Measurements from ENCODE around the gene TYROBP.
"Not testable (repeated sequence)": the region's sequence is repeated elsewhere in the genome, so short reads cannot be mapped to it uniquely, and the experiment has no call there.

TYROBP gene

DNA sequence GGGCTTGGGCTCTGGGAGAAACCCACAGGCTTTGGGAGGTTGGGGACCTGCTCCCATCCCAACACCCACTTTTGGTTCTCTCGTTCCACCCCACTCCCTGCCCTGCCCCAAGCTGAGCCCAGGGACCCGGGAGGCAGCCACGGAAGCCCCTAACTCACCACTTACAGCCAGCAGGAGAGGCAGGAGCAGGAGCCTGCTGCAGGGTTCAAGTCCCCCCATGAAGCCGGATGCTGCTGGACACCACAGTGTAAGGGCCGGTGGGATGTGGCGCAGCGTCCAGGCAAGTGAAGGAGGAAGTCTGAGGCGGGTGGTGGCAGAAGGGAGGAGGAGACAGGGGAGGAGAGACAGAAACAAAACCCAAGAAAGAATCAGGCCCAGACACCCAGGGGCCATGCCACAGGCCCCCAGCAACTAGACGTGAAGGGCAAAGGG is at the start of gene TYROBP:
TYROBP (minus strand) TSS at position 286 of the 432 bp plus-strand sequence; CDS start at position 219, 67 bp downstream.
- H3K9ac ChIP-seq (ENCODE audit: insufficient read length, low read depth), result no peak within 1 kb of the TSS
- H3K4me1 ChIP-seq (ENCODE audit: insufficient read depth, insufficient read length), result peaks cover 5% of the 10 kb centered on the region
- DNase-seq (ENCODE audit: low read depth, low spot score), result no peak
- H3K36me3 ChIP-seq (ENCODE audit: insufficient read depth, insufficient read length, low read length), result no peaks in the 10 kb centered on the region
- H3K27me3 ChIP-seq (ENCODE audit: insufficient read depth, insufficient read length), result no peaks in the 10 kb centered on the region
- TF ChIP-seq ZNF274 (IDR thresholded peaks at IDR 0.05; ENCODE audit: low read depth, low read length) (no peak), SUZ12 (IDR thresholded peaks at IDR 0.05; ENCODE audit: extremely low read depth, insufficient read depth, insufficient read length) (no peak), YY1 (IDR thresholded peaks at IDR 0.05; ENCODE audit: insufficient read depth, insufficient read length) (no peak)
- no peaks in the 10 kb centered on the region for H3K9me3 ChIP-seq (ENCODE audit: insufficient read depth, low read length)
- no peak within 1 kb of the TSS for H3K4me3 ChIP-seq (ENCODE audit: insufficient read length, low read depth)

DNA sequence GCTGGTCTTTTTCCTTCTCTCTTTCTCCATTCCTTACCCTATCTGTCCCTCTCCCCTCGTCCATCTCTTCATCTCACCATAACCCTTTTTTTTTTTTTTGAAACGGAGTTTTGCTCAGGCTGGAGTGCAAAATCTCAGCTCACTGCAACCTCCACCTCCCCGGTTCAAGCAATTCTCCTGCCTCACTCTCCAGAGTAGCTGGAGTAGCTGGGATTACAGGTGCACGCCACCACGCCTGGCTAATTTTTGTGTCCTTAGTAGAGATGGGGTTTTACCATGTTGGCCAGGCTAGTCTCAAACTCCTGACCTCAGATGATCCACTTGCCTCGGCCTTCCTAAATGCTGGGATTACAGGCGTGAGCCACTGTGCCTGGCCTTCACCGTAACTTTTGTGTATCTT is 49.3 kb upstream of the TYROBP start:
- H3K4me1 ChIP-seq (ENCODE audit: insufficient read depth, insufficient read length); H3K9ac ChIP-seq (ENCODE audit: insufficient read length, low read depth); DNase-seq (ENCODE audit: low read depth, low spot score); H3K9me3 ChIP-seq (ENCODE audit: insufficient read depth, low read length); H3K36me3 ChIP-seq (ENCODE audit: insufficient read depth, insufficient read length, low read length); H3K4me3 ChIP-seq (ENCODE audit: insufficient read length, low read depth): not testable (repeated sequence)
- H3K27me3 ChIP-seq (ENCODE audit: insufficient read depth, insufficient read length), result peaks cover 46% of the 10 kb centered on the region

DNA sequence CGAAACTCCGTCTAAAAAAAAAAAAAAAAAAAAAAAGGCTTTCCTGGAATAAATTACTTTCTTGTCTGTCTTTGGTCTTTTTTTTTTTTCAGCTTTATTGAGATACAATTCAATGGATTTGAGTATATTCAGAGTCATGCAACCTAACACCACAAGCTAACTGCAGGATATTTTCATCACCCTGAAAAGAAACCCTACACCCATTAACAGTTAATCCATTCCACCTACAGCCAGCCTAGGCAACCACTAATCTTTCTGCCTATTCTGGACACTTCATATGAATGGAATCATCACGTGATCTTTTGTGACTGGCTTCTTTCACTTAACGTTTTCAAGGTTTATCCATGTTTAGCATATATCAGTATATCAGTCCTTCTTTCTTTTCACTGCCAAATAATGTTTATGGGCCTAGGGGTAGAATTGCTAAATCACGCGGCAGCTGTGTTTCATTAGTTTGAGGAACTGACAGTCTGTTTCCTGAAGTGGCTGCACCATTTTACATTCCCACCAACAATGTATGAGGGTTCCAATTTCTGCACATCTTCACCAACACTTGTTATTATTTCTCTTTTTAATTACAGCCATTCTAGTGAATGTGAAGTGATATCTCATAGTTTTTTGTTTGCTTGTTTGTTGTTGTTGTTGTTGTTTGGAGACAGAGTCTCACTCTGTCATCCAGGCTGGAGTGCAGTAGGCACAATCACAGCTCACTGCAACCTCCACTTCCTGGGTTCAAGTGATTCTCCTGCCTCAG is 48.0 kb upstream of the TYROBP start:
- no peak for TF ChIP-seq YY1 (IDR thresholded peaks at IDR 0.05; ENCODE audit: insufficient read depth, insufficient read length)
- TF ChIP-seq ZNF274 (IDR thresholded peaks at IDR 0.05; ENCODE audit: low read depth, low read length), result no peak
- TF ChIP-seq SUZ12 (IDR thresholded peaks at IDR 0.05; ENCODE audit: extremely low read depth, insufficient read depth, insufficient read length), result no peak

DNA sequence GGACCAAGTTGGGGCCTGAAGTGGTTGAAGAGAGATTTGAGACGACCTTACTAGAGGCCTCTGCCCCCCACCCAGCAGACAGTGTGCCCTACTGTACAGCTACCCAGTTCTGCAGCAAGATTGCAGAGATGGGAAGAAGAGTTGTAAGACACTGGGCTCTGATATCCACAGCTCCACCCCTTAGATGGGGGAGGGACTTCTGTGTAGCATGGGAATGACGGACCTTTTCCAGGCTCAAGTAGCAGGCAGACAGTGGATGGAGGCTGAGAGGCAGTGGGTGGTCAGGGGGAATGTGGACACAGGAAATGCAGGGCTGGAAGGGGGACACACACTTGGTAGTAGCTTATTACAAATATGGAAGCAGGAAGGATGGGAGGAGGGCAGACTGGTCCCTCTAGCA is 41.0 kb upstream of the TYROBP start:
- no peak for TF ChIP-seq ZNF274 (IDR thresholded peaks at IDR 0.05; ENCODE audit: low read depth, low read length)
- no peak for TF ChIP-seq YY1 (IDR thresholded peaks at IDR 0.05; ENCODE audit: insufficient read depth, insufficient read length)
- no peak for TF ChIP-seq SUZ12 (IDR thresholded peaks at IDR 0.05; ENCODE audit: extremely low read depth, insufficient read depth, insufficient read length)
- H3K4me1 ChIP-seq (ENCODE audit: insufficient read depth, insufficient read length), result peaks cover 7% of the 10 kb centered on the region
- no peak for DNase-seq (ENCODE audit: low read depth, low spot score)
- no peak overlapping the region for H3K4me3 ChIP-seq (ENCODE audit: insufficient read length, low read depth)
- no peak overlapping the region for H3K9ac ChIP-seq (ENCODE audit: insufficient read length, low read depth)
- H3K9me3 ChIP-seq (ENCODE audit: insufficient read depth, low read length), result no peaks in the 10 kb centered on the region
- H3K27me3 ChIP-seq (ENCODE audit: insufficient read depth, insufficient read length), result no peaks in the 10 kb centered on the region
- peaks cover 6% of the 10 kb centered on the region for H3K36me3 ChIP-seq (ENCODE audit: insufficient read depth, insufficient read length, low read length)

More for the DNA sequence above, 48.0 kb upstream of the TYROBP start:
- Histone ChIP-seq H3K36me3 (ENCODE audit: insufficient read depth, insufficient read length, low read length) (no peaks in the 10 kb centered on the region), H3K4me3 (ENCODE audit: insufficient read length, low read depth) (no peak overlapping the region), H3K4me1 (ENCODE audit: insufficient read depth, insufficient read length) (peaks cover 9% of the 10 kb centered on the region), H3K27me3 (ENCODE audit: insufficient read depth, insufficient read length) (peaks cover 41% of the 10 kb centered on the region), H3K9ac (ENCODE audit: insufficient read length, low read depth) (no peak overlapping the region), H3K9me3 (ENCODE audit: insufficient read depth, low read length) (no peaks in the 10 kb centered on the region)
- no peak for DNase-seq (ENCODE audit: low read depth, low spot score)

DNA sequence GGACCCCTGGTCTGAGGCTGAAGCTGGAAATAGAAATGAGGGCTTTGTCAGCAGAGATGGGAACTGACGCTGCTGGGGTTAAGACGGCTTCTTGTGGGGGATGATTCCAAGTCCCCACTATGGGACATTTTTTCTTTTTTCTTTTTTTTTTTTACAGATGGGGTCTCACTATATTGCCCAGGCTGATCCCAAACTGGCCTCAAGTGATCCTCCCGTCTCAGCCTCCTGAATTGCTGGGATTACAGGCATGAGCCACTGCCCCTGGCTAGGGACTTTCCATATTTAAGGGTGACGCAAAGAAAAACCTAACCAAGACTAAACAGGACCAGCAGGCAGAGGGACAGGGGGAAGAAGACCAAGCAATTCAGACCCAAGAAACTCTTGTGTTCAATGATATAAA is 38.1 kb upstream of the TYROBP start:
- H3K9ac ChIP-seq (ENCODE audit: insufficient read length, low read depth), result no peak overlapping the region
- peaks cover 12% of the 10 kb centered on the region for H3K36me3 ChIP-seq (ENCODE audit: insufficient read depth, insufficient read length, low read length)
- H3K4me1 ChIP-seq (ENCODE audit: insufficient read depth, insufficient read length), result peaks cover 7% of the 10 kb centered on the region
- H3K9me3 ChIP-seq (ENCODE audit: insufficient read depth, low read length), result no peaks in the 10 kb centered on the region
- TF ChIP-seq SUZ12 (IDR thresholded peaks at IDR 0.05; ENCODE audit: extremely low read depth, insufficient read depth, insufficient read length) (no peak), ZNF274 (IDR thresholded peaks at IDR 0.05; ENCODE audit: low read depth, low read length) (no peak), YY1 (IDR thresholded peaks at IDR 0.05; ENCODE audit: insufficient read depth, insufficient read length) (no peak)
- no peaks in the 10 kb centered on the region for H3K27me3 ChIP-seq (ENCODE audit: insufficient read depth, insufficient read length)
- DNase-seq (ENCODE audit: low read depth, low spot score), result no peak
- H3K4me3 ChIP-seq (ENCODE audit: insufficient read length, low read depth), result no peak overlapping the region

DNA sequence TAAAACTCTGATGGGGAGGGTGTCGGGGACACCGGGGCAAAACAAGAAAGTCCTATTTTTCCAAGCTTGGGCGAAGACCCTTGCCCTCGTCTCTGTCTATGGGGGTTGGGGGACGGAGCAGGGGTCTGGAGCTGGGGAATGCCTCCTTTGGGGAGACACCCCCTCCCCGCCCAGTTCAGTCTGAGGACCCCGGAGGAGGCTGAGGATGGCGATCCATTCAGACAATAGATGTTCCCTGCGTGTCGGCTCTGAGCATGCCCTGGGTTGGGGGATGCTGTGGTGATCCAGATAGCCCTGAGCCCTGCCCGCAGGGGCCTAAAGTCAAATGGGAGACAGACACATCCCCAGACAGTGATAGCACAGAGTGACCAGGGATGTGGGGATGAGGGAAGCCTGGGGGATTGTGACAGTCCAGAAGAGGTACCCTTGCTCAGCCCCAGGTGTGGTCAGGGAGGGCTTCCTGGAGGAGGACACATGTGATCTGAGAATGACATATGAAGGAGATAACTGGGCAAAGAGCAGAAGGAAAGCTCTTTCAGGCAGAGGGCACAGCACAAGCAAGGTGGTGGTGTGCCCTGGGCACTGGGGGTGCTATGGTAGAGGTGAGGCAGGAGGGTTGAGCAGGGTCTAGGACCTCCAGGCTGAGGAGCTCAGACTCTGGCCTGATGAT is 37.2 kb upstream of the TYROBP start:
- Histone ChIP-seq H3K4me3 (ENCODE audit: insufficient read length, low read depth) (no peak overlapping the region), H3K9ac (ENCODE audit: insufficient read length, low read depth) (no peak overlapping the region), H3K36me3 (ENCODE audit: insufficient read depth, insufficient read length, low read length) (peaks cover 14% of the 10 kb centered on the region), H3K9me3 (ENCODE audit: insufficient read depth, low read length) (no peaks in the 10 kb centered on the region), H3K4me1 (ENCODE audit: insufficient read depth, insufficient read length) (peaks cover 7% of the 10 kb centered on the region), H3K27me3 (ENCODE audit: insufficient read depth, insufficient read length) (no peaks in the 10 kb centered on the region)
- no peak for DNase-seq (ENCODE audit: low read depth, low spot score)
- TF ChIP-seq ZNF274 (IDR thresholded peaks at IDR 0.05; ENCODE audit: low read depth, low read length) (no peak), YY1 (IDR thresholded peaks at IDR 0.05; ENCODE audit: insufficient read depth, insufficient read length) (no peak), SUZ12 (IDR thresholded peaks at IDR 0.05; ENCODE audit: extremely low read depth, insufficient read depth, insufficient read length) (no peak)

DNA sequence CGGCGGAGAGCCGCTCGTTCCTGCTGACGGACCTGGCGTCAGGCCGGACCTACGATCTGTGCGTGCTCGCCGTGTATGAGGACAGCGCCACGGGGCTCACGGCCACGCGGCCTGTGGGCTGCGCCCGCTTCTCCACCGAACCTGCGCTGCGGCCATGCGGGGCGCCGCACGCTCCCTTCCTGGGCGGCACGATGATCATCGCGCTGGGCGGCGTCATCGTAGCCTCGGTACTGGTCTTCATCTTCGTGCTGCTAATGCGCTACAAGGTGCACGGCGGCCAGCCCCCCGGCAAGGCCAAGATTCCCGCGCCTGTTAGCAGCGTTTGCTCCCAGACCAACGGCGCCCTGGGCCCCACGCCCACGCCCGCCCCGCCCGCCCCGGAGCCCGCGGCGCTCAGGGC is 36.5 kb upstream of the TYROBP start:
- H3K9me3 ChIP-seq (ENCODE audit: insufficient read depth, low read length), result no peaks in the 10 kb centered on the region
- H3K36me3 ChIP-seq (ENCODE audit: insufficient read depth, insufficient read length, low read length), result peaks cover 17% of the 10 kb centered on the region
- H3K9ac ChIP-seq (ENCODE audit: insufficient read length, low read depth), result no peak overlapping the region
- H3K4me1 ChIP-seq (ENCODE audit: insufficient read depth, insufficient read length), result peaks cover 7% of the 10 kb centered on the region
- DNase-seq (ENCODE audit: low read depth, low spot score), result no peak
- no peaks in the 10 kb centered on the region for H3K27me3 ChIP-seq (ENCODE audit: insufficient read depth, insufficient read length)
- TF ChIP-seq SUZ12 (IDR thresholded peaks at IDR 0.05; ENCODE audit: extremely low read depth, insufficient read depth, insufficient read length), result no peak
- TF ChIP-seq YY1 (IDR thresholded peaks at IDR 0.05; ENCODE audit: insufficient read depth, insufficient read length), result no peak
- no peak for TF ChIP-seq ZNF274 (IDR thresholded peaks at IDR 0.05; ENCODE audit: low read depth, low read length)
- H3K4me3 ChIP-seq (ENCODE audit: insufficient read length, low read depth), result no peak overlapping the region
